Measurements from ENCODE around the gene AKAP9.
"Not testable (repeated sequence)": the region's sequence is repeated elsewhere in the genome, so short reads cannot be mapped to it uniquely, and the experiment has no call there.

AKAP9 gene

GRCh38 chr7:92141161-92141560 is 200.5 kb downstream of the AKAP9 start:
- no peaks in the 10 kb centered on the region for H3K9me2 ChIP-seq (replicated peaks; ENCODE audit: control insufficient read depth, low read length)

GRCh38 chr7:92142791-92143190 is 202.1 kb downstream of the AKAP9 start:
- H3K4me1 ChIP-seq (ENCODE audit: control insufficient read depth, low read length); H4K20me1 ChIP-seq (ENCODE audit: control insufficient read depth, insufficient read depth, low read depth, low read length); H3K9me3 ChIP-seq (ENCODE audit: control insufficient read depth, insufficient read depth, low read length); H3K27me3 ChIP-seq (ENCODE audit: control insufficient read depth, low read length); H3K9me2 ChIP-seq (replicated peaks; ENCODE audit: control insufficient read depth, low read length); H3F3A ChIP-seq (ENCODE audit: control insufficient read depth, insufficient read depth); H3K27ac ChIP-seq (ENCODE audit: low read depth, low read length); H3K4me3 ChIP-seq (ENCODE audit: low read length); H3K36me3 ChIP-seq (ENCODE audit: control insufficient read depth, low read length); H3K4me2 ChIP-seq (ENCODE audit: low read length); H3K79me2 ChIP-seq (ENCODE audit: control insufficient read depth, low read length): not testable (repeated sequence)

More at GRCh38 chr7:92141161-92141560, 200.5 kb downstream of the AKAP9 start:
- Histone ChIP-seq H3K4me2 (ENCODE audit: low read length) (no peak overlapping the region), H3K27ac (ENCODE audit: low read depth, low read length) (no peak overlapping the region), H3K36me3 (ENCODE audit: control insufficient read depth, low read length) (no peaks in the 10 kb centered on the region), H3K27me3 (ENCODE audit: control insufficient read depth, low read length) (no peaks in the 10 kb centered on the region), H3K9me3 (ENCODE audit: control insufficient read depth, insufficient read depth, low read length) (peaks cover 5% of the 10 kb centered on the region; the same call in 1 of the 2 replicates), H4K20me1 (ENCODE audit: control insufficient read depth, insufficient read depth, low read depth, low read length) (no peaks in the 10 kb centered on the region), H3K79me2 (ENCODE audit: control insufficient read depth, low read length) (no peaks in the 10 kb centered on the region), H3K4me1 (ENCODE audit: control insufficient read depth, low read length) (peaks cover 3% of the 10 kb centered on the region), H3K4me3 (ENCODE audit: low read length) (no peak overlapping the region), H3F3A (ENCODE audit: control insufficient read depth, insufficient read depth) (0 out of 2 replicates have a peak, but pooled peaks cover 3% of the 10 kb centered on the region)
- TF ChIP-seq EZH2phosphoT487 (IDR thresholded peaks at IDR 0.05; ENCODE audit: borderline replicate concordance, low read length) (no peak), CTCF (IDR thresholded peaks at IDR 0.05; ENCODE audit: low read depth, low read length, poor library complexity, severe bottlenecking) (no peak)

DNA sequence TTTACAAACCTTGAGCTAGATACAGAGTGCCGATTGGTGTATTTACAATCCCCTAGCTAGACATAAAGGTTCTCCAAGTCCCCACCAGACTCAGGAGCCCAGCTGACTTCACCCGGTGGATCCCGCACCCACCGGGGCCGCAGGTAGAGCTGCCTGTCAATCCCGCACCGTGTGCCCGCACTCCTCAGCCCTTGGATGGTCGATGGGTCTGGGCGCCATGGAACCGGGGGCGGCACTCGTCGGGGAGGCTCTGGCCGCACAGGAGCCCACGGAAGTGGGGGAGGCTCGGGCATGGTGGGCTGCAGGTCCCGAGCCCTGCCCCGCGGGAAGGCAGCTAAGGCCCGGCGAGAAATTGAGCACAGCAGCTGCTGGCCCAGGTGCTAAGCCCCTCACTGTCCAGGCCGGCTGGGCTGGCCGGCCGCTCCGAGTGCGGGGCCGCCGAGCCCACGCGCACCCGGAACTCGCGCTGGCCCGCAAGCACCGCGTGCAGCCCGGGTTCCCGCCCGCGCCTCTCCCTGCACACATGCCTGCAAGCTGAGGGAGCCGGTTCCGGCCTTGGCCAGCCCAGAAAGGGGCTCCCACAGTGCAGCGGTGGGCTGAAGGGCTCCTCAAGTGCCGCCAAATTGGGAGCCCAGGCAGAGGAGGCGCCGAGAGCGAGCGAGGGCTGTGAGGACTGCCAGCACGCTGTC is 202.7 kb downstream of the AKAP9 start:
- not testable (repeated sequence) for H3K9me2 ChIP-seq (replicated peaks; ENCODE audit: control insufficient read depth, low read length); H3K4me2 ChIP-seq (ENCODE audit: low read length); H3K9me3 ChIP-seq (ENCODE audit: control insufficient read depth, insufficient read depth, low read length); H3K79me2 ChIP-seq (ENCODE audit: control insufficient read depth, low read length); H3K4me1 ChIP-seq (ENCODE audit: control insufficient read depth, low read length); H3K36me3 ChIP-seq (ENCODE audit: control insufficient read depth, low read length); H3K4me3 ChIP-seq (ENCODE audit: low read length); H3F3A ChIP-seq (ENCODE audit: control insufficient read depth, insufficient read depth); H4K20me1 ChIP-seq (ENCODE audit: control insufficient read depth, insufficient read depth, low read depth, low read length); H3K27ac ChIP-seq (ENCODE audit: low read depth, low read length); H3K27me3 ChIP-seq (ENCODE audit: control insufficient read depth, low read length)

DNA sequence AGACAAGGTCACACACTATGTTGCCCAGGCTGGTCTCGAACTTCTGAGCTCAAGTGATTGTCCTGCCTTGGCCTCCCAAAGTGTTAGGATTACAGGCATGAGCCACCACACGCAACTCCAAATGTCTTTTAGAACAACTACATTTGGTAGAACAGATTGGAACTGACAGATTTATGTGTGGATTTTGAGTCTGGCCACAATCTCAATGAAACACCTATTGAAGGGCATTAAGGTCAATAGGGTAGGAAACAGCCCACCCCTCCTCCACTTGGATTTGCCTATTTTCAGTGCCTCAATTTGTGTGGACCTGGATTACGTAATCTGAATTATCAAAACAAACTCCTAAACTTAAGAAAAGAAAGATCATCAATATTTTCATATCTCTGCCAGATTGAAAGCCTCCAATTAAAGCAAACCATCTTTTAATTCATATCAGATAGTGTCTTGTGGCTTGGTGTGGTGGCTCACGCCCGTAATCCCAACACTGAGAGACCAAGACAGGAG is 209.1 kb downstream of the AKAP9 start:
- TF ChIP-seq CTCF (IDR thresholded peaks at IDR 0.05; ENCODE audit: low read depth, low read length, poor library complexity, severe bottlenecking) (no peak), EZH2phosphoT487 (IDR thresholded peaks at IDR 0.05; ENCODE audit: borderline replicate concordance, low read length) (no peak)
- Histone ChIP-seq H3F3A (ENCODE audit: control insufficient read depth, insufficient read depth) (no peaks in the 10 kb centered on the region), H4K20me1 (ENCODE audit: control insufficient read depth, insufficient read depth, low read depth, low read length) (no peaks in the 10 kb centered on the region), H3K36me3 (ENCODE audit: control insufficient read depth, low read length) (no peaks in the 10 kb centered on the region), H3K4me1 (ENCODE audit: control insufficient read depth, low read length) (no peaks in the 10 kb centered on the region), H3K9me3 (ENCODE audit: control insufficient read depth, insufficient read depth, low read length) (no peaks in the 10 kb centered on the region), H3K9me2 (replicated peaks; ENCODE audit: control insufficient read depth, low read length) (no peaks in the 10 kb centered on the region), H3K4me3 (ENCODE audit: low read length) (no peak overlapping the region), H3K27ac (ENCODE audit: low read depth, low read length) (no peak overlapping the region), H3K4me2 (ENCODE audit: low read length) (no peak overlapping the region), H3K27me3 (ENCODE audit: control insufficient read depth, low read length) (no peaks in the 10 kb centered on the region), H3K79me2 (ENCODE audit: control insufficient read depth, low read length) (no peaks in the 10 kb centered on the region)
